Ishikawa (cell line): ENCODE results near the gene TPO.

ENCODE experiments used
- CEBPB ChIP-seq: IDR thresholded peaks from 2 replicates; pipeline ENCODE4 v1.6.1; 2012
- CREB1 ChIP-seq: IDR thresholded peaks from 2 replicates; pipeline ENCODE4 v1.6.1; 2012; ENCODE audit warnings: low read depth
- EGR1 ChIP-seq: IDR thresholded peaks from 2 replicates; pipeline ENCODE4 v1.6.1; 2012
- EP300 ChIP-seq: IDR thresholded peaks from 2 replicates; pipeline ENCODE4 v1.6.1; 2012; ENCODE audit warnings: borderline replicate concordance
- FOXM1 ChIP-seq: IDR thresholded peaks from 2 replicates; pipeline ENCODE4 v1.6.1; 2012; ENCODE audit warnings: low read depth, borderline replicate concordance
- MAX ChIP-seq: IDR thresholded peaks from 2 replicates; pipeline ENCODE4 v1.6.1; 2012
- NFIC ChIP-seq: IDR thresholded peaks from 2 replicates; pipeline ENCODE4 v1.6.1; 2012
- REST ChIP-seq: IDR thresholded peaks from 2 replicates; pipeline ENCODE4 v1.6.1; 2012; ENCODE audit warnings: low read depth, mild to moderate bottlenecking
- TAF1 ChIP-seq: IDR thresholded peaks from 2 replicates; pipeline ENCODE4 v1.6.1; 2012; ENCODE audit warnings: low read depth, mild to moderate bottlenecking
- TEAD4 ChIP-seq: IDR thresholded peaks from 2 replicates; pipeline ENCODE4 v1.6.1; 2012
- YY1 ChIP-seq: IDR thresholded peaks from 2 replicates; pipeline ENCODE4 v1.6.1; 2012; ENCODE audit warnings: low read depth

- TF ChIP-seq CREB1 (no peak), YY1 (no peak), REST (no peak), TAF1 (no peak), CEBPB (no peak), EP300 (no peak), FOXM1 (no peak), NFIC (no peak), MAX (no peak), EGR1 (no peak), TEAD4 (no peak)
Measured at GRCh38 chr2:1406434-1406833, 6.8 kb upstream of the TPO start.
